SK-N-MC (cell line): Measurements from ENCODE around the gene CFAP410.

Source experiments
- EZH2 ChIP-seq: fragments of 200-600 bp; sonication (generic); IDR thresholded peaks from one replicate; pipeline ENCODE4 v1.6.1; 2017; ENCODE audit warnings: antibody characterized with exemption
- POLR2AphosphoS5 ChIP-seq: IDR thresholded peaks from 2 replicates; pipeline ENCODE4 v1.6.1; 2012; ENCODE audit warnings: mild to moderate bottlenecking, low read depth, low read length, borderline replicate concordance

- TF ChIP-seq EZH2: no peak
- no peak for TF ChIP-seq POLR2AphosphoS5
Observed at GRCh38 chr21:44359396-44359795, 20.2 kb upstream of the CFAP410 start.
